HepG2 (cell line): Measurements from ENCODE around the gene NREP. TPM values are rescaled to one million over a fixed set of nuclear protein-coding genes. Genes with fewer than 3 reads are reported as not detected.

Experiments
- AHDC1 ChIP-seq: sonication (generic); formaldehyde crosslinking; IDR thresholded peaks from 2 replicates; pipeline ENCODE4 v1.5.1; 2020; ENCODE audit warnings: mild to moderate bottlenecking, missing genetic modification reagents, borderline replicate concordance
- ARHGAP35 ChIP-seq: sonication (generic); formaldehyde crosslinking; IDR thresholded peaks from 2 replicates; pipeline ENCODE4 v1.9.0; 2022; ENCODE audit warnings: mild to moderate bottlenecking, inconsistent platforms, moderate library complexity, missing genetic modification reagents, borderline replicate concordance
- E2F1 ChIP-seq: sonication (generic); formaldehyde crosslinking; IDR thresholded peaks from 2 replicates; pipeline ENCODE4 v1.5.0; 2020; ENCODE audit warnings: missing genetic modification reagents
- EED ChIP-seq: sonication (generic); formaldehyde crosslinking; IDR thresholded peaks from 2 replicates; pipeline ENCODE4 v1.5.0; 2020; ENCODE audit warnings: mild to moderate bottlenecking, missing genetic modification reagents
- ETS1 ChIP-seq: sonication (generic); formaldehyde crosslinking; IDR thresholded peaks from 2 replicates; pipeline ENCODE4 v1.4.0; 2020; ENCODE audit warnings: missing genetic modification reagents
- FOXA3 ChIP-seq: IDR thresholded peaks from 2 replicates; pipeline ENCODE4 v1.6.1; 2016; ENCODE audit warnings: missing genetic modification reagents, missing compliant biosample characterization
- JUNB ChIP-seq: sonication (generic); formaldehyde crosslinking; IDR thresholded peaks from 2 replicates; pipeline ENCODE4 v1.8.0; 2022; ENCODE audit warnings: missing genetic modification reagents, mild to moderate bottlenecking, borderline replicate concordance
- KDM4B ChIP-seq: sonication (generic); formaldehyde crosslinking; IDR thresholded peaks from 2 replicates; pipeline ENCODE4 v1.4.0; 2020; ENCODE audit warnings: missing genetic modification reagents
- KLF16 ChIP-seq, 2 experiments: sonication (generic) in 1 of 2; formaldehyde crosslinking in 1 of 2; IDR thresholded peaks; 2 replicates each; pipeline versions ENCODE4 v1.6.1 to v1.8.0; 2016 to 2023; ENCODE audit warnings: missing genetic modification reagents in 2 of 2, missing compliant biosample characterization in 1 of 2
- LCORL ChIP-seq, 2 experiments: fragments of 450-650 bp in 1 of 2; sonication (generic) in 1 of 2; formaldehyde crosslinking in 1 of 2; IDR thresholded peaks; 2 replicates each; pipeline versions ENCODE4 v1.5.0 to v1.6.1; 2017 to 2020; ENCODE audit warnings: antibody characterized with exemption in 1 of 2, missing genetic modification reagents in 1 of 2
- MIXL1 ChIP-seq: IDR thresholded peaks from 2 replicates; pipeline ENCODE4 v1.6.1; 2016
- POGK ChIP-seq: sonication (generic); formaldehyde crosslinking; conservative IDR thresholded peaks from 2 replicates; pipeline ENCODE4 v1.8.0; 2022; ENCODE audit warnings: mild to moderate bottlenecking, moderate library complexity, missing genetic modification reagents
- STAG1 ChIP-seq: sonication (generic); formaldehyde crosslinking; IDR thresholded peaks from 2 replicates; pipeline ENCODE4 v1.4.0; 2020; ENCODE audit warnings: missing genetic modification reagents
- TBP ChIP-seq: sonication (generic); formaldehyde crosslinking; IDR thresholded peaks from 2 replicates; pipeline ENCODE4 v1.5.0; 2020; ENCODE audit warnings: missing genetic modification reagents
- TEF ChIP-seq: sonication (generic); formaldehyde crosslinking; IDR thresholded peaks from 2 replicates; pipeline ENCODE4 v1.5.0; 2020; ENCODE audit warnings: missing genetic modification reagents
- ZFX ChIP-seq: sonication (generic); formaldehyde crosslinking; IDR thresholded peaks from 2 replicates; pipeline ENCODE4 v1.4.0; 2020; ENCODE audit warnings: mild to moderate bottlenecking, low read depth, missing genetic modification reagents, moderate library complexity
- ZNF556 ChIP-seq: sonication (generic); formaldehyde crosslinking; IDR thresholded peaks from 2 replicates; pipeline ENCODE4 v1.4.0; 2020; ENCODE audit warnings: mild to moderate bottlenecking, missing genetic modification reagents, borderline replicate concordance
- polyA plus RNA-seq, 8 experiments: library from polyadenylated mRNA; depleted of rRNA in 3 of 8; stranded (reverse) in 7 of 8; unstranded in 1 of 8; fragments of >200 nt; fragmentation: Illumina TruSeq in 4 of 8; extraction: Trizol in 4 of 8; gene quantifications; 2 replicates each; pipeline versions ENCODE4 v1.2.1 to v1.2.3, GENCODE V29; 2011 to 2016; ENCODE audit warnings: low read depth in 4 of 8, missing spikeins in 1 of 8, mixed read lengths in 1 of 8; ENCODE audit not compliant: insufficient read depth in 1 of 8
- total RNA-seq, 5 experiments: library from RNA; depleted of rRNA; stranded (reverse); fragments of >200 nt; fragmentation: Illumina TruSeq; extraction: Trizol; gene quantifications; 2 replicates each; pipeline ENCODE4 v1.2.3, GENCODE V29; 2016; ENCODE audit warnings: low read depth in 1 of 5

The NREP gene
- total and polyA plus RNA-seq, 2 of the 13 experiments (the other 11 are each of a cell fraction or from before 2014, with no cell fraction given) = 40.5 to 102 TPM

GRCh38 chr5:111742177-111742994 lies 14.6 kb downstream of the NREP start (continued):
- TF ChIP-seq ETS1 (CRISPR knock-in tag) (no peak), AHDC1 (CRISPR knock-in tag) (peak; percentile 98), FOXA3 (CRISPR knock-in tag) (peak; percentile 93), STAG1 (CRISPR knock-in tag) (peak; percentile 35), TBP (CRISPR knock-in tag) (no peak), EED (CRISPR knock-in tag) (no peak), KLF16 (CRISPR knock-in tag; IDR thresholded peaks at IDR 0.05) (peak in 1 of 2 experiments; percentile 90; a peak in 2 of 4 replicates), ARHGAP35 (CRISPR knock-in tag) (no peak), LCORL (IDR thresholded peaks at IDR 0.05) (peak; percentile 76), LCORL (CRISPR knock-in tag; IDR thresholded peaks at IDR 0.05) (peak; percentile 91), ZFX (CRISPR knock-in tag) (no peak), JUNB (CRISPR knock-in tag) (no peak), KDM4B (CRISPR knock-in tag) (peak; percentile 65; the same call in 1 of the 2 replicates), E2F1 (CRISPR knock-in tag) (peak; percentile 21; the same call in 1 of the 2 replicates), TEF (CRISPR knock-in tag) (peak; percentile 77; the same call in 1 of the 2 replicates), MIXL1 (peak; percentile 97), ZNF556 (peak; percentile 73; the same call in 1 of the 2 replicates), POGK (CRISPR knock-in tag) (peak; percentile 65; the same call in 1 of the 2 replicates)
